GM18526 (cell line): ENCODE data around the gene LIMK2.

Experiments
- POLR2A ChIP-seq: IDR thresholded peaks from 3 replicates; pipeline ENCODE4 v1.6.1; 2011; ENCODE audit not compliant: insufficient read length; ENCODE audit errors: extremely low read depth

Gene LIMK2

GRCh38 chr22:31235081-31235480 is 23.0 kb downstream of the LIMK2 start:
- TF ChIP-seq POLR2A = no peak

- TF ChIP-seq POLR2A = no peak
These were observed 26.0 kb downstream of the LIMK2 start for GRCh38 chr22:31238057-31238456.

GRCh38 chr22:31239771-31240370 is 27.8 kb downstream of the LIMK2 start:
- no peak for TF ChIP-seq POLR2A

GRCh38 chr22:31241200-31241599 is 29.1 kb downstream of the LIMK2 start:
- TF ChIP-seq POLR2A = no peak

GRCh38 chr22:31241936-31242335 is 29.8 kb downstream of the LIMK2 start:
- no peak for TF ChIP-seq POLR2A

GRCh38 chr22:31243339-31244045 is 31.4 kb downstream of the LIMK2 start:
- TF ChIP-seq POLR2A = no peak

- no peak for TF ChIP-seq POLR2A
These were observed 32.2 kb downstream of the LIMK2 start for GRCh38 chr22:31244046-31244942.

- no peak for TF ChIP-seq POLR2A
These were observed 32.9 kb downstream of the LIMK2 start for GRCh38 chr22:31244943-31245451.

GRCh38 chr22:31246687-31247086 is 34.6 kb downstream of the LIMK2 start:
- TF ChIP-seq POLR2A = no peak

- TF ChIP-seq POLR2A = no peak
These were observed 35.6 kb downstream of the LIMK2 start for GRCh38 chr22:31247726-31248125.

- TF ChIP-seq POLR2A = no peak
These were observed 36.1 kb downstream of the LIMK2 start for GRCh38 chr22:31248138-31248745.

GRCh38 chr22:31248965-31249958 is 37.2 kb downstream of the LIMK2 start:
- no peak for TF ChIP-seq POLR2A

GRCh38 chr22:31250740-31251600 is 38.9 kb downstream of the LIMK2 start:
- TF ChIP-seq POLR2A = no peak

- no peak for TF ChIP-seq POLR2A
These were observed 41.9 kb downstream of the LIMK2 start for GRCh38 chr22:31253949-31254348.
